ENCODE measurements around the gene FIBIN.

- TF ChIP-seq EZH2 (IDR thresholded peaks at IDR 0.05; ENCODE audit: insufficient read depth, low read length) (no peak), CTCF (IDR thresholded peaks at IDR 0.05; ENCODE audit: insufficient read depth, low read depth, low read length) (no peak)
These were observed 30.1 kb upstream of the FIBIN start for GRCh38 chr11:26963764-26964163.

Measured in astrocyte (in vitro differentiated cells and primary cell).